Activated CD4-positive, alpha-beta T cell treated with anti-CD3 and anti-CD28 coated beads for 24 hours (primary cell): Measurements from ENCODE around the gene STARD9.
"Not testable (repeated sequence)": the region's sequence is repeated elsewhere in the genome, so short reads cannot be mapped to it uniquely, and the experiment has no call there.

Experiments used
- DNase-seq, 2 donors: peaks; one replicate each; pipeline ENCODE4 v3.0.0-alpha.2; 2020; ENCODE audit warnings: low read depth in 2 of 2

Gene STARD9

DNA sequence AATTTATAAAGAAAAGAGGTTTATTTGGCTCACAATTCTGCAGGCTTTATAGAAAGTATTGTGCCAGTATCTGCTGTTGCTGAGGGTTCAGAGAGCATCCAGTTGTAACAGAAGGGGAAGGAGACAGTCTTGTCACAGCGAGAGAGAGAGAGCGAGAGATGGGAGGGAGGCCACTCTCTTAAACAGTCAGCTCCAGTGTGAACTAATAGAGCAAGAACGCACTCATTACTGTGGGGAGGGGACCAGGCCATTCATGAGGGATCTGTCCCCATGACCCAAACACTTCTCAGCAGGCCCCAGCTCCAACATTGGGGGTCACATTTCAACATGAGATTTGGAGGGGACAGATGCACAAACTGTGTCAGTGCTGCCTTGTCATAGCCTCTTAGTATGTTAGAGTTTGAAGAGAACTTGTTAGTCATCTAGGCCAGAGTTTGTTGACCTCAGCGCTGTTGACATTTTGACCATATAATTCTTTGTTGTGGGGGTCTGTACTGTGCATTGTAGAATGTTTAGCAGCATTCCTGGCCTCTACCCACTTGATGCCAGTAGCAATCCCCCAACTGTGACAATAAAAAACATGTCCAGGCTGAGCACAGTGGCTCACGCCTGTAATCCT is 15.3 kb downstream of the STARD9 start:
- no peak for DNase-seq

DNA sequence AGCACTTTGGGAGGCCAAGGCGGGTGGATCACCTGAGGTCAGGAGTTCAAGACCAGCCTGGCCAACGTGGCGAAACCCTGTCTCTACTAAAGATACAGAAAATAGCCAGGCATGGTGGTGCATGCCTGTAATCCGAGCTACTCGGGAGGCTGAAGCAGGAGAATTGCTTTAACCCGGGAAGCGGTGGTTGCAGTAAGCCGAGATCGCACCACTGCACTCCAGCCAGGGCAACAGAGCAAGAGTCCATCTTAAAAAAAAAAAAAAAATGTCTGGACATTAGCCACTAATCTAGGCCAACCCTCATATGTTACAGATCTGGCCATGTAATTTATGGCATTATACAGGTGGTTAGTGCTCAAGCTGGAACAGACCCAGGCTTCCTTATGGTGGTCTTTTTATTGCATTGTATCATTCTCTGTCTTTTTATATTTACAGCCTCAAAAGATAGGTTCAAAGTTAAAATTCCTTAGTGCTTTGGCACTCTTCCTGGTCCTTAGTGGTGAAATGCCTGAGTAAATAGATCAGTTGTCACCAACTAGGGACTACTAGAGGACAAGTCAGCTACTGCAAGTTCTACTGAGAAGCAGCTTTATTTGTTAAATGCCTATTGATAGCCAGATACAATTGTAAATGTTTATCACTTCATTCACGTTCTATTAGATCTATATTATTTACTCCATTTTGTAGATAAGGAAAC is 16.0 kb downstream of the STARD9 start:
- no peak for DNase-seq

DNA sequence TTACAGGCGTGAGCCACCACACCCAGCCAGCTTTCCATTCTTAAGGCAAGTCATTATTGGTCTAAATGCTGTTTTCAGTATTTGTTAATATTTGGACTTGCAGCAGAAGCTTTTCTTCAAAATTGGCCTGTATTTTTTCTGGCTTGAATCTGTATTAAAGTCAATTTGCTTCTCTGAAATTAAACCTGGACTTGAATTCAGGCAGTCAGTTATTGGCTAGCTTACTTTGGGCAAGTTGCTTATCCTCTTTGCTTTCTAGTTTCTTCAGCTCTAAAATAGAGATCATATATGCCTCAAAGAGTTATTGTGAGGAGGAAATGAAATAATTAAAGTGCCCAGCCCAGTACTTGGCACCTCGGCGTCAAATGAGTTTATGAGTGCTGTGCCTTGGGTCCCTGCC is 17.3 kb downstream of the STARD9 start:
- DNase-seq: no peak

DNA sequence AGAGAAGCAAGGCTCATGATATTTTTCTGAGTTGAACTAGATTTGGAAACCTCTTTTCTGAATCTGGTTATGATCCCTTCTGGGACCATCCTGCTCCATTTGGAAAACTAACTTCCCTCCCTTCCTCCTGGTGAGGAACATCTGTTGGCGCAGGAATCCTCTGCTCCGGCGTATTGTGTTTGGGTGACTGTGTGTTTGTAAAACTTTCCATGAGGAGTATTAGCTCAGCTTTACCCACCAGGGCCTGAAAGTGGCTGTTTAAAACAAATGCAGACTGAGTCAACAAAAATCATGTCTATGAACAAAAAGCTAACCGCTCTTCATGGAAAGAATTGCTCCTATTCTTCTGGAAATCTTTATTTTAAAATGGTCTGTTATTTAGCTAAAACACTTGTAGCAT is 17.7 kb downstream of the STARD9 start:
- no peak for DNase-seq

DNA sequence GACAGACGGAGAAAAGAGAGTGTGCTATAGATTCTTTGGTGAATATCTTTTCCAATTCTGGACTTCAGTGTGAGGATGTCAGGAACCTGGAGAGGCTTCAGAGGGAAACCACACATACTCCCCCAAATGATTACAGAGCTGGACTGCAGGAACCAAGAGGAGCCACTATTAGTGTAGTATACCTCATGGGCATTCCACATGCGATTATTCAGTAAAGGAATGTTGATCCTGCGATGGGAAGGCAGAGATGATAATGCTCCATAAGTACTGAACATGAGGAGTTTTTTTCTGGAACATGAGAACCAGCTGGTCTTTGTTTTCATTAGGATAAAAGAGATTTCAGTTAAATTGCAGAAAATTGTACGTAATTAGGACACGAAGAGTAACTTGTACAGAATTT is 18.7 kb downstream of the STARD9 start:
- no peak for DNase-seq

DNA sequence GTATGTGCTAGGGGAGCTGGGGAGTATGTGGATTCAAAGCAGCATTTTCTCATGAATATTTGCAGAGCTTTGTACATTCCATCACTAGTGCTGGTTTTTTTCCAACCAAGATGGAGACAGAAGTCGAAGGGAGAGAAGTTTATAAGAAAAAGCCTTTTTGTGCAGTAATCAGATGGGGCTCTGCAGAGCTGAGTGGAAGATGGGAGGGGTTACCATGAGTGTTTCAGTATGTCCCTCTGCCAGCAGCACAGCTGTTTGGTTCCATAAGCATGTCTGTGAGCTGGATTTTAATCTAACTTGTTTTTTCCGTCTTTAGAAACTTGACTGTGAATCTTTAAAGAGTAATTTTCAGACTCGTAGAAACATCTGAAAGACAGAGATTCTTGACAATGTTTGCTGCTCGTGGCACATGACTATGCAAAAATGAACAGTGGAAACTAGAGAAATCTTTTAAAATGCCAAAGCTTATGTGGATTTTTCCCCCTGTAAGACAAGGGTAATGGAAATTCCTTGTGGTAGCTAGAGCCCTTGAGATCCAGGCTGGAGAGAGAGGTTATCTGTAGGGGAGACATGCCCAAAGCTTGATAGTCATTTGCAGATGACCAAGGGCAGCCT is 20.3 kb downstream of the STARD9 start:
- no peak for DNase-seq

DNA sequence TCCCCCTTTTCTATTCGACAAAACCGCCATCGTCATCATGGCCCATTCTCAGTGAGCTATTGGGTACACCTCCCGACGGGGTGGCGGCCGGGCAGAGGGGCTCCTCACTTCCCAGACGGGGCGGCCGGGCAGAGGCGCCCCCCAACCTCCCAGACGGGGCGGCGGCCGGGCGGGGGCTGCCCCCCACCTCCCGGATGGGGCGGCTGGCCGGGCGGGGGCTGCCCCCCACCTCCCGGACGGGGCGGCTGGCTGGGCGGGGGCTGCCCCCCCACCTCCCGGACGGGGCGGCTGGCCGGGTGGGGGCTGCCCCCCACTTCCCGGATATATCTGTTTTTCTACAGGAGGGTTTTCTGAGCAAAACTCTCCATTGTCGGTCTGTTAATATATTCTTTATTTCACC is 25.9 kb downstream of the STARD9 start:
- DNase-seq: not testable (repeated sequence)

DNA sequence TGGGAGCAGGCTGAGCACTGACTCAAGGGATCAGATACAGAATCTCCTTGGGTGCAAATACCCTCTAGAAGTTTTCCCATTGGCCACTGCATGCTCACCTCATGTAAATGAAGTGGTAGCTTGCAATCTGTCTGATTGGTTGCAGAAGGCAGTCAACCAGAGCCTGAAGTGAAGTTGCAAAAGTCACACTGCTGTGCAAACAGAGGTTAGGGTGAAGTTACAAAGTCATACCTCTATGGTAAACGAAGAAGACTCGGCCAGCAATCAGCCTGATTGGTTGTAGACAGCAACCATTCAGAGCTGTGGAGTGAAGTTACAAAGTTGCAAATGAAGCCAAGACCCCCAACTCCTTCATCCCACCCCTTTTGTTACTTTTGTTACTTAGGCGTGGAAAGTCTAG is 27.1 kb downstream of the STARD9 start:
- no peak for DNase-seq

DNA sequence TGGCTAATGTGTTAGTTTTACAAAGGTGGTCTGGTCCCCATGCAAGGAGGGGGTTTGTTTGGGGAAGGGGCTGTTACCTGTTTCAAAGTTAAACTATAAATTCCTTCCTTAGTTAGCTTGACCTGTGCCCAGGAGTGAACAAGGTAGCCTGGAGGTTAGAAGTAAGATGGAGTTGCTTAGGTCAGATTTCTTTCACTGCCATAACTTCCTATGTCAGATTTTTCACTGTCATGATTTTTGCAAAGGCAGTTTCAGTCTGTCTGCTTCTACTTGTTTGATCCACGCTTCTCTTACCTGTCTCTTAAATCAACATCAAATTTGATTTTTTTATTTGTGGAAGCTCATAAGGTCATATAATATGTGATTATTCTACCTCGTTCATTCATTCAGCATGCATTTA is 28.6 kb downstream of the STARD9 start:
- DNase-seq: no peak

DNA sequence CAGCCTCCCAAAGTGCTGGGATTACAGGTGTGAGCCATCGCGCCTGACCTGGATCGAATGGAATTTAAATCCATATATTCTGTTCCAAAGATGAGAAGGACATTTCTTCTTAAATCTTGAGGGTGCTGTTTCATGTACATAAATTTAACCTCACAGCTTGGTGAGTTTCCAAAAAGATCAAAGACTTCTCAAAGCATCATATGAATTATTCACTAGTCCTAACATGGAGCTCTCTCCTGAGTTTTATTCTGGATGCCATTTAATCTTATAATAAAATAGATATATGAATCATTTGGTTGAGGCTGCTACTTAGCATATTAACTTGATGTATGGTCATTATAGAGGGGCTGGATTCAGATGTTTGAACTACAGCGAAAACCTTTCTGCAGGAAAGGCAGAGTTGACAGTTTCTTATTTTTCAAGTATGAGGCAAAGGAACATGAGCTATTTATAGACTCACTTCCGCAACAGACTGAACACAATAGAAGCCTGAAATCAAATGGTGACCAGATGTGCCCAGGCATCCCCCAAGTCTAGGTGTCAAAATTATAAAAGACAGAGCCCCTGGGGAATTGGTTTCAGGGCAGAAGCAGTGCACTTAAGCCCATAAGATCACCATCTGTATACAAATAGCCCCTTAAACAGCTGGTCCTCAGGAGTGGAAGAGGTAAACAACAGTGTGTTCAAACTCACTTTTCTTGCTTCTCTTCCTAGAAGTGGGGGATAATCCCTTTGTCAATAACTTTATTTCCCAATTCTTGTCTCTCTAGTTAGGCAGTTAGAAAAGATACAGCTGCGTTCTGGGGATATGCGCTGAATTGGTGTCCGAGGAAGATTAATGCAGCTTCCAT is 29.7 kb downstream of the STARD9 start:
- DNase-seq: no peak

DNA sequence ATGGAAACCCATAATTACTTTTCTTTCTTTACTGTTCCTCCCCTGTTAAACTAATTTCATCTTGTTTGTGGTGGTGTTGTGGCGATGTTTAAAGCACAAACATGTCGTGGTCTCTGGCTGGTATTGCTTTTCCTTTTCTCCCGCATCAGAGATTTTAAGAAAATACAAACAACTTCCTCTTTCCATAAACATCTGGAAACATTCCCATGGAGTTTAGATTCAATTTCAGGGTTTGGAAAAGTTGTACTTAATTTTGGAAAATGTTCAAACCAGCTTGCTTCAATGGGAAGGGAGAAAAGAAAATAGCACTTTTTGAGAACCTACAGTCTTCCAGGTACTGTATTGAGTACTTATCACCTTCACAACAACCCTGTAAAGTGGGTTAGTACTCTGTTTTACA is 30.4 kb downstream of the STARD9 start:
- DNase-seq: no peak

DNA sequence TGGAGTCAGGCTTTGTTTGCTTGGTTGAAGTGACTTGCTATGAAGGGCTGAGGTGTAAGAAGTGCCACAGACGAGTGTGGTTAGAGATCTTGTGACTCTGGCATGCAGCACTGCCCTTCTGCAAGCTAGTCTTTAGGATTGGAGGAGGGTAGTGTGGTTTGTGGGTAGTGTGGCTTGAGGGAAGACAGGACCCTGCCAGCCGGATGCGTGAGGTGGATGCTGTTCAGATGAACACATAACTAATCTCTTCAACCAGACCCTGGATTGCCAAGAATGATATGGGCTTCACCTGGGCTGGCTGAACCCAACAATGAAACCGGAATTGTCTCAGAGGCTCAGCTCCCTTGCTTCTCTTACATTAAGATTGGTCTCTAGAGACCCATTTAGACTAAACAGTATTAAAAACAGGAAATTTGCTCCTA is 32.7 kb downstream of the STARD9 start:
- DNase-seq: no peak

DNA sequence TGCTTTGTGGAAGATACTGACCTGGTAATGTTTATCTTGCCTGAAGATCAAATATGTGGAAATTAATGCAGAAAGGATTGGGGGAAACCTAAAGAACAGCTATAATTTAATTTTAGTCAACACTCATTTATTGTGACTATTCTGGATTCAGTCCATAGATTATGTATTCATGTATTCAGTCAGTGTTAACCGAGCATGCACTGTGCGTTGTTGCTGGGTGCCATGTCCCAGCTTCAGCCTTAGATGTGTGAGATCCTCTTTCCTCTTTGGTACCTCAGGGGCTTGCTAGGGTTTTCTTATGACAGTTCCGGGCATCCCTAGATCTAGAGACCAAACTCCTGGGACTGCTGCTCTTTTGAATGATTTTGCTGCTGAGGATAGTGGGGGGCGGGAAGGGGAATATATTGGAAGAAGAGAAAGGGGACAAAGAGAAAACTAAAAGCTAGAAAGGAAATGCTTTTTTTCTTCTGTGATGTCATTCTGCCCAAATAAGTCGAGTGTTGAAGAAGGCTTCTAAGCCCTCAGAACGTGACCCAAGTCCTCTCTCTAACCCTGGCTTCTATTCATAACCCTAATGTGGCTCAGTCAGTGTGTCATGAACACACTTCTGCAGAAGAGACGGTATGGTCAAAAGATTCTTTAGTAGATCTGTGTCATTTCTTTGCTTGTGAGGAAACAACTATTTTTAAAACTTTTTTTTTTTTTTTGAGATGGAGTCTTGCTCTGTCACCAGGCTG is 33.5 kb downstream of the STARD9 start:
- DNase-seq: no peak

DNA sequence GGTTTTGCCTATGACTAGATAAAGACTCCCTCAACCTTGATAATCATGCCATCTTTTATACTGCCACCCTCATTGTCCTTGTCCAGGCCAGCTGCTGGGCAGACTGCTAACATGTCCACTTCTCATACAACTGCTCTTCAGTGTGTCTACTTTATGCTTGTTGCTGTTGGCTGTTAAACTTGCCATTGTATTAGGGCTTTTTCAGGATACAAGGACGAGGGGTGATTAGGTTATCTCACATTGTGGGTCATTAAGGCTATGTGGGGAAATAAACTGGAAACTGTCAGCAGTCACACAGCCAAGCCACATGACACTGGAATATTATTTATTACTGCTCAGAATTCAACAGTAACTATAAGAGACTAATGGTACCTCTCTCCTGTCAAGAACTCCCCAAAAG is 36.1 kb downstream of the STARD9 start:
- no peak for DNase-seq

DNA sequence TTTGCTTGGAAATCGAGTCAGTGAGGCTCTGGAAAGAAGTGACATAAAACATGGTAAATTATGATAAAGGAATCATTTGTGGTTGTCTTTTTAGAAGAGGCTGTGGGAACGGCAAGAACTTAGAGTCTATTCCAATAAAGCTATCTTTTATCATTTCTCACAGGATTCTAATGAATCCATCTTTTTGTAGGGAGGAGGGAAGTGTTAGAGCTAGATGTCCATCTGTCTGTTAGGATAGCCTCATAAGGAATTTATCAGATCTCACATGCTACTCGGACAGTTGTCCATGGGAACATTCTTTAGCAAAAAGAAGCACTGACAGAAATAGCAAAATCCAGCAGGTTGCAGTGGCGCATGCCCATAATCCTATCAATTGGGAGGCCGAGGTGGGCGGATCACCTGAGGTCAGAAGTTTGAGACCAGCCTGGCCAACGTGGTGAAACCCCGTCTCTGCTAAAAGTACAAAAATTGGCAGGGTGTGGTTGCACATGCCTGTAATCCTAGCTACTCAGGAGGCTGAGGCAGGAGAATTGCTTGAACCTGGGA is 37.0 kb downstream of the STARD9 start:
- DNase-seq: no peak

DNA sequence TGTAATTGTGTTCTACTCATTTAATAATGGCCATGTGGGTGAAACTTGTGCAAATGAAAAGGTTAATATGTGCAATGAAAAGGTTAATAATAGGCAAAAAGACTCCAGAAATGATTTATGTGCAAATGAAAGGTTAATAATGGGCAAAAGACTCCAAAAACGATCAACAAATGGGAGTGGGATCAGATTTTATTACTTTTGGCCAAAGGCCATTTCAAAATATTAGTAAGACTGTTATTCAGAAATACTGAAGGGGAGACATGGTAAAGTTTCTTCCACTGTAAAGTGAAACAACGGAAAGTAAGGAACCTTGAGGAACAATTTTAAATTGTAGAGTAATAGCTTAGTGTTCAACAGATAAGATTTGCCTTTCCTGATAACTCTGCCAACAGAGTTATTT is 40.7 kb downstream of the STARD9 start:
- DNase-seq: no peak

DNA sequence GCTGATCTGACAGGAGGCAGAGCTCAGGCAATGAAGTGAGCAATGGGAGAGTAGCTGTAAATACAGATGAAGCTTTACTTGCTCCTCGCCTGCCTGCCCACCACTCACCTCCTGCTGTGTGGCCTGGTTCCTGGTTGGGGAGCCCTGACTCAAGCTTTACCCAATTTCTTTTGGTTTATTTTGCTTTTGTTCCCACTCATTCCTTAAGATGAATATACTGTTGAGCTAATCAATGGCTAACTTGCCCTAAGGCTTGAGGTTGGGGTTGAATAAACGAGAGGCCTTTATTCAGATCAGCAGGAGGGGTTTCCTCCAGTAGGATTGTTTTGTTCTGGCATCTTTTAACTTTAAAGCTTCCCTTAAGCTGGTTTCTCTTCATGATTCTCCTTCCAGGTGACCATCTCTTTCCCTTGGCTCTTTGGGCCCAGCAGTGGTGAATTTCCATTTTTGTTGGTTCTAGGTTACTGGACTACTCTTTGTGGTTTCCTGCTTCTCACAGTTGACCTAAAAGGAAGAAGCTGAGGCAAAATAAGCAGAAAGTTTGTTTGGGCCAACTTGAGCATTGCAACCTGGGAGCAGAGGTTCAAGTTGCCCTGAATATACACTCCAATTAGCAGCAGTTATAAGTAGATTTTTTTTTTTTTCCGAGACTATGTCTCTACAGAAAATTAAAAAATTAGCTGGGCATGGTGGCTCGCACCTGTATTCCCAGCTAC is 44.4 kb downstream of the STARD9 start:
- no peak for DNase-seq

DNA sequence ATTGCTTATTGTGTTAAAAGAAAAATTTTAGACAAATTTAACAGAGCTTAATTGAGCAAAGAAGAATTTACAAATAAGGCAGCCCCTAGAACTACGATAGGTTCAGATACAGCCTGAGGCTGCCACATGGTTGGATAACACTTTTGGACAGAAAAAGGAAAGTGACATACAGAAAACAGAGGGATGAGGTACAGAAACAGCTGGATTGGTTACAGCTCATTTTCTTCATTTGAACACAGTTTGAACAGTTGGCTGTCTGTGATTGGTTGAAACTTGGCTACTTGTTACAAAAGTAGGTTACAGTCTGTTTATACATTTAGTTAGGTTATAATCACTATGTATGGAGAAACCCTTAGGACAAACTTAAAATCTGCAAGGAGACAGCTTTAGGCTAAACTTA is 46.0 kb downstream of the STARD9 start:
- DNase-seq: no peak

DNA sequence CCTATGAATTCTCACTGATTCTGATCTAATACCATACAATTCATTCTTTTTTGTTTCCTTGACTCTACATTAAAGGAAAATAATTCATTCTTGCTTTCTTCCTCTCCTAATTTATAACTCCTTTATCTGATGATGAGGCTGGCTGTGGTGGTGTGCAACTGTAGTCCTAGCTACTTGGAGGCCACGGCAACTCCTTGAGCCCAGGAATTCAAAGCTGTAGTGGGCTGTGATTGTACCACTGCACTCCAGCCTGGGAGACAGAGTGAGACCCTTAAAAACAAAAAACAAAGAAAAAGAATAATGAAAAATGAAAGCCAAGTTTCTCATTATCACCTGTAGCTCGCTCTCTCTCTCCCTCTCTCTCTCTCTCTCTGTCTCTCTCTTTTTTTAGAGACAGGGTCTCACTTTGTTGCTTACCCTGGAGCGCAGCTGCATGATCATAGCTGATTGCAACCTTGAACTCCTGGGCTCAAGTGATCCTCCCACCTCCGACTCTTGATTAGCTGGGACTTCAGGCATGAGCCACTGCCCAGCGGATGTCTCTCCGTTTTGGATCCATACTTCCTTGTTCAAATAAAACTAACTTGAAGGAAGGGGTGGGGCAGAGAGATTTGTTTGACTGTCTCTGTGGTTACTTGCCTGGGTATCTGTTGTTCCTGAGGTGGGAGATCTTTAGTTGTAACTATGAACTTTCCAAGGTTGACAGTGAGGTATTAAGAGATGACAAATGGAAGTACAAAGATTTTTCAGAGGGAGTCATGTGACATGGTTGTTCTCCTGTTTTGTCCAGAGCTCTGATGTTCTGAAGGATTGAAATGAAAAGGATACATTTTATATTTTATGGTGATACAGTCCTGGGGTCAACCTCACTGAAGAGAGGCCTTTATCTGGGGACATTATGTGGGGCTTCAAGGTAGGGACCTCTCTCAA is 46.9 kb downstream of the STARD9 start:
- no peak for DNase-seq

DNA sequence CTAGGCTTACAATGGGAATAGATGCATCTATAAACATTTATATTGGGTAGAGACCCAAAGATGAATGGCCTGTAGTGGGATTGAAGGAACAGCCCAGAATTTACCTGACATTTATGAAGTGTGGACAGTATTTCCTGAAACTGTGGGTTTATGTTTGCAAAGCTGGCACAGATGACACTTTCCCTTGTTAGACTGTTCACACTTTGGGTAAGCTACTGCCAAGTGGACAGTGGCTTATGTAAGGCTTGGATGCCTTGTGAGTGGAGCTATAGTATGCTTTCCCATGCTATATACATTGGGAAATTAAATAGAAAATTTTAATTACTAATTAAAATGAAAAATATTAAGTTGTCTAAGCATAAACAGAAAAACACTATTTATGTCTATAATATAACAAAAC is 48.5 kb downstream of the STARD9 start:
- no peak for DNase-seq
